HepG2 (cell line): ENCODE measurements around the gene NAA16.

Experiments used
- CENPX ChIP-seq: sonication (generic); formaldehyde crosslinking; IDR thresholded peaks from 2 replicates; pipeline ENCODE4 v1.9.0; 2021; ENCODE audit warnings: mild to moderate bottlenecking, missing genetic modification reagents, moderate library complexity
- FOXA1 ChIP-seq, 2 experiments: fragments of 450-650 bp in 1 of 2; sonication (generic) in 1 of 2; formaldehyde crosslinking in 1 of 2; IDR thresholded peaks; 2 replicates each; pipeline versions ENCODE4 v1.4.0 to v1.6.1; 2016 to 2020; ENCODE audit warnings: missing genetic modification reagents in 1 of 2
- FOXO1 ChIP-seq: sonication (generic); formaldehyde crosslinking; IDR thresholded peaks from 2 replicates; pipeline ENCODE4 v1.4.0; 2020; ENCODE audit warnings: missing genetic modification reagents
- MTF1 ChIP-seq: sonication (generic); formaldehyde crosslinking; IDR thresholded peaks from 2 replicates; pipeline ENCODE4 v1.5.0; 2020; ENCODE audit warnings: missing genetic modification reagents
- RFXANK ChIP-seq: IDR thresholded peaks from 2 replicates; pipeline ENCODE4 v1.6.1; 2016
- ZNF24 ChIP-seq: fragments of 450-650 bp; IDR thresholded peaks from 2 replicates; pipeline ENCODE4 v1.6.1; 2017; ENCODE audit warnings: antibody characterized with exemption, mild to moderate bottlenecking

- TF ChIP-seq MTF1 (CRISPR knock-in tag), result no peak
- TF ChIP-seq CENPX (CRISPR knock-in tag), result no peak
- no peak for TF ChIP-seq FOXA1 (IDR thresholded peaks at IDR 0.05)
- TF ChIP-seq FOXA1 (CRISPR knock-in tag; IDR thresholded peaks at IDR 0.05), result no peak
- no peak for TF ChIP-seq RFXANK (CRISPR knock-in tag)
- TF ChIP-seq FOXO1 (CRISPR knock-in tag), result no peak
- TF ChIP-seq ZNF24, result no peak
Observed at GRCh38 chr13:41295973-41296372, 15.1 kb upstream of the NAA16 start.
